Muscle layer of duodenum (tissue), 2 donors: ENCODE results near the gene CLSTN2.

Experiments
- H3K27ac ChIP-seq: one replicate; pipeline ENCODE4 v1.7.0; 2013; ENCODE audit warnings: mild to moderate bottlenecking, low read length
- H3K27me3 ChIP-seq: one replicate; pipeline ENCODE4 v1.7.0; 2013; ENCODE audit warnings: low read depth, mild to moderate bottlenecking, control low read depth, low read length
- H3K36me3 ChIP-seq, 2 donors: one replicate each; pipeline ENCODE4 v1.7.0; 2013; ENCODE audit warnings: low read length in 2 of 2, control low read depth in 1 of 2, mild to moderate bottlenecking in 1 of 2; ENCODE audit not compliant: insufficient read depth in 2 of 2, control insufficient read depth in 1 of 2
- H3K4me1 ChIP-seq, 2 donors: one replicate each; pipeline ENCODE4 v1.7.0; 2013; ENCODE audit warnings: low read length in 2 of 2, mild to moderate bottlenecking in 2 of 2, control low read depth in 1 of 2, moderate library complexity in 1 of 2; ENCODE audit not compliant: insufficient read depth in 2 of 2, control insufficient read depth in 1 of 2
- H3K4me3 ChIP-seq, 2 donors: one replicate each; pipeline ENCODE4 v1.7.0; 2013; ENCODE audit warnings: low read length in 2 of 2, low read depth in 1 of 2, mild to moderate bottlenecking in 1 of 2
- H3K9me3 ChIP-seq, 2 donors: one replicate each; pipeline ENCODE4 v1.7.0; 2013; ENCODE audit warnings: low read length in 2 of 2, control low read depth in 1 of 2, mild to moderate bottlenecking in 1 of 2; ENCODE audit not compliant: control insufficient read depth in 1 of 2
- donor health status: healthy.

CLSTN2 gene

GRCh38 chr3:140225996-140226395 is 291.0 kb downstream of the CLSTN2 start:
- no peaks in the 10 kb centered on the region for H3K36me3 ChIP-seq
- no peaks in the 10 kb centered on the region for H3K27me3 ChIP-seq
- no peaks in the 10 kb centered on the region for H3K4me1 ChIP-seq
- H3K4me3 ChIP-seq: no peak overlapping the region
- no peaks in the 10 kb centered on the region for H3K9me3 ChIP-seq
- no peak overlapping the region for H3K27ac ChIP-seq

- H3K27me3 ChIP-seq: no peaks in the 10 kb centered on the region
- no peaks in the 10 kb centered on the region for H3K9me3 ChIP-seq
- H3K4me1 ChIP-seq: no peaks in the 10 kb centered on the region
- H3K36me3 ChIP-seq: no peaks in the 10 kb centered on the region
- H3K4me3 ChIP-seq: no peak overlapping the region
- no peak overlapping the region for H3K27ac ChIP-seq
These were observed 298.7 kb downstream of the CLSTN2 start for GRCh38 chr3:140233702-140234101.

GRCh38 chr3:140234256-140234655 is 299.3 kb downstream of the CLSTN2 start:
- no peak overlapping the region for H3K4me3 ChIP-seq
- H3K9me3 ChIP-seq: no peaks in the 10 kb centered on the region
- no peaks in the 10 kb centered on the region for H3K27me3 ChIP-seq
- H3K4me1 ChIP-seq: no peaks in the 10 kb centered on the region
- no peaks in the 10 kb centered on the region for H3K36me3 ChIP-seq
- H3K27ac ChIP-seq: no peak overlapping the region

GRCh38 chr3:140236836-140237501 is 302.0 kb downstream of the CLSTN2 start:
- H3K4me1 ChIP-seq: no peaks in the 10 kb centered on the region
- H3K27ac ChIP-seq: no peak overlapping the region
- H3K9me3 ChIP-seq: no peaks in the 10 kb centered on the region
- H3K36me3 ChIP-seq: no peaks in the 10 kb centered on the region
- no peak overlapping the region for H3K4me3 ChIP-seq
- no peaks in the 10 kb centered on the region for H3K27me3 ChIP-seq

- H3K4me3 ChIP-seq: no peak overlapping the region
- H3K9me3 ChIP-seq: no peaks in the 10 kb centered on the region
- no peaks in the 10 kb centered on the region for H3K36me3 ChIP-seq
- no peaks in the 10 kb centered on the region for H3K27me3 ChIP-seq
- no peaks in the 10 kb centered on the region for H3K4me1 ChIP-seq
- H3K27ac ChIP-seq: no peak overlapping the region
These were observed 303.8 kb downstream of the CLSTN2 start for GRCh38 chr3:140238646-140239314.

- Histone ChIP-seq H3K27ac (no peak overlapping the region), H3K36me3 (no peaks in the 10 kb centered on the region), H3K4me1 (no peaks in the 10 kb centered on the region), H3K27me3 (no peaks in the 10 kb centered on the region), H3K9me3 (no peaks in the 10 kb centered on the region), H3K4me3 (no peak overlapping the region)
These were observed 307.9 kb downstream of the CLSTN2 start for GRCh38 chr3:140242818-140243276.

- Histone ChIP-seq H3K36me3 (no peaks in the 10 kb centered on the region), H3K4me1 (no peaks in the 10 kb centered on the region), H3K27ac (no peak overlapping the region), H3K27me3 (no peaks in the 10 kb centered on the region), H3K9me3 (no peaks in the 10 kb centered on the region), H3K4me3 (no peak overlapping the region)
These were observed 308.6 kb downstream of the CLSTN2 start for GRCh38 chr3:140243575-140243974.

- Histone ChIP-seq H3K36me3 (no peaks in the 10 kb centered on the region), H3K27me3 (no peaks in the 10 kb centered on the region), H3K27ac (no peak overlapping the region), H3K4me3 (no peak overlapping the region), H3K4me1 (no peaks in the 10 kb centered on the region), H3K9me3 (no peaks in the 10 kb centered on the region)
These were observed 309.9 kb downstream of the CLSTN2 start for GRCh38 chr3:140244893-140245292.

- no peaks in the 10 kb centered on the region for H3K36me3 ChIP-seq
- no peak overlapping the region for H3K4me3 ChIP-seq
- no peaks in the 10 kb centered on the region for H3K27me3 ChIP-seq
- no peak overlapping the region for H3K27ac ChIP-seq
- H3K9me3 ChIP-seq: no peaks in the 10 kb centered on the region
- no peaks in the 10 kb centered on the region for H3K4me1 ChIP-seq
These were observed 311.6 kb downstream of the CLSTN2 start for GRCh38 chr3:140246578-140246977.

GRCh38 chr3:140247775-140248174 is 312.8 kb downstream of the CLSTN2 start:
- H3K27me3 ChIP-seq: no peaks in the 10 kb centered on the region
- H3K9me3 ChIP-seq: no peaks in the 10 kb centered on the region
- no peaks in the 10 kb centered on the region for H3K4me1 ChIP-seq
- no peaks in the 10 kb centered on the region for H3K36me3 ChIP-seq
- no peak overlapping the region for H3K27ac ChIP-seq
- no peak overlapping the region for H3K4me3 ChIP-seq

GRCh38 chr3:140249188-140249587 is 314.2 kb downstream of the CLSTN2 start:
- Histone ChIP-seq H3K36me3 (no peaks in the 10 kb centered on the region), H3K9me3 (no peaks in the 10 kb centered on the region), H3K27ac (no peak overlapping the region), H3K4me1 (no peaks in the 10 kb centered on the region), H3K4me3 (no peak overlapping the region), H3K27me3 (no peaks in the 10 kb centered on the region)
